Activated CD8-positive, alpha-beta memory T cell treated with anti-CD3 and anti-CD28 coated beads for 1 hour (primary cell): ENCODE data around the gene ISM2.
"Not testable (repeated sequence)": the region's sequence is repeated elsewhere in the genome, so short reads cannot be mapped to it uniquely, and the experiment has no call there.

Source experiments
- DNase-seq, 2 donors: peaks; one replicate each; pipeline ENCODE4 v3.0.0-alpha.2; 2020; ENCODE audit warnings: low read depth in 1 of 2; ENCODE audit errors: extremely low read depth in 1 of 2

Gene ISM2

DNA sequence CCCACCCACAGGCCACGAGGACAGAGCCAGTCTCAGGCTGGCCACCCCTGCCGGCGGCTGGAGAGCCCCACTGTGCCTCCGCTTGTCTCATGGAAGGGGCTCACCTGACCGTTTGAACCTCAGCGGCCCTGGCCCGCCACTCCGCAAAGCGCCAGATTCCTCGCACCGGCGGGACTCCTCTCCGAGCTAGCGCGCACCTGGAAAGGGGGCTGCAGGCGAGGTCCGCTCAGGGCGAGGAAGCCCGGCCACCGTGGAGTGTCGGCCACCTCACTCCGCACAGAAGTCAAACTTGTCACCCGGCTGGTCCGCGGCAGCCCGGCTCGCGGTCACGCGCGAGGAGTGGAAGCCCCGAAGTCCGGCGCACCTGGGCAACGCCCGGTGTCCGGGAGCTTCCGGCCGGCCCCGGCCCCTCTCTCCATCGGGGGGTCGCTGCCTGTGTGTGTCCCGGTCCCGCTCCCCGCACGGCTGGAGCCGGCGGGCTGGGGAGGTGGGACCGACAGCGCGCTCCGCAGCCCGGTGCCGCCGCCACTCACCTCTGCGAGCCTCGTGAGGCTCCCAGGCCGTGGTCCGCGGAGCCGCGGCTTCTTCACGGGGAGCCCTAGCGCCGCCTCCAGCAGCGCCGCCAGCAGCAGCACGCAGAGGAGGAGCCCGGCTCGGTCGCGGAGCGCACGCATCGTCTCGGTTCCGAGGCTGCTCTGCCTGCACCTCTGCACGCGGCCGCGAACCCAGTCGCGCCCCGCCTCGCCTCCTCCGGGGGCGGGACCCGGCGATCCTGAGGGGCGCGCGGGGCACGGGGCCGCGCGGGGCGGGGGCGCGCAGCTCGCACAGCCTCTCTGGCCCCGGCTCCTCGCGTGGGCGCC lies at the start of gene ISM2:
ISM2 (minus strand) TSS at position 697 of the 860 bp plus-strand sequence; CDS start at position 674, 23 bp downstream.
- DNase-seq = peak in 1 of 2 donors; percentile 16

DNA sequence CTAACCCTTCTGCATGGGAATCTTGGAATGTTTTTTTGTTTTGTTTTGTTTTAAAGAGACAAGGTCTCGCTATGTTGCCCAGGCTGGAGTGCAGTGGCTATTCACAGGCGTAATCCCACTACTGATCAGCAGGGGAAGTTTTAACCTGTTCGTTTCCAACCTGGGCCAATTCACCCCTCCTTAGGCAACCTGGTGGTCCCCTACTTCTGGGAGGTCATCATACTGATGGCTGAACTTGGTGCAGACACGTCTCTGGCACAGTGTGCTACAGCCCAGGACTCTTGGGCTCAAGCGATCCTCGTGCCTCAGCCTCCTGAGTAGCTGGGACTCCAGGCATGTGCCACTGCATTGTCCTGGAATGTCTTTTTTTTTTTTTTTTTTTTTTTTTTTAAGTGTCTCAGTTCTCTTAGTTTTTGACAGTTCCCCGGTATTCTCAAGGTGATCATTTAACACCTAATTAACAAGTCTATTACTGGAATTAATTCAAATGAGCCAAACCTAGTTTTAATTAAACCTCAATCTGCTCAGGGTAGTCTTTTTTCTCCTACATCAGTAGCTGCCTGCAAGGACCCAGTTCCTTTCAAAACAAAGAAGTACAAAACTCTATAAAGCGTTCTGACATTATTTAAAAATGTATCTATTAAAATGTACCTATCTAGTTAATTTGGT lies 49.0 kb upstream of the ISM2 start:
- DNase-seq = no peak

DNA sequence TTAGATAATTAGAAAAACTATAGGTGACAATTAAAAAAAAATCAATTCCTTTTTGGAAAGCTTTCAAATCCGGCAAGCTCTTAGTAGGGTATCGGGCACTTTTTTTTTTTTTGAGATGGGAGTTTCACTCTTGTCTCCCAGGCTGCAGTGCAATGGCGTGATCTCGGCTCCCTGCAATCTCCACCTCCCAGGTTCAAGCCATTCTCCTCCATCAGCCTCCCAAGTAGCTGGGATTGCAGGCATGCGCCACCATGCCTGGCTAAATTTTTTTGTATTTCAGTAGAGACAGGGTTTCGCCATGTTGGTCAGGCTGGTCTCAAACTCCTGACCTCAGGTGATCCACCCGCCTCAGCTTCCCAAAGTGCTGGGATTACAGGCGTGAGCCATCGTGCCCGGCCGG lies 46.6 kb upstream of the ISM2 start:
- DNase-seq = not testable (repeated sequence)

DNA sequence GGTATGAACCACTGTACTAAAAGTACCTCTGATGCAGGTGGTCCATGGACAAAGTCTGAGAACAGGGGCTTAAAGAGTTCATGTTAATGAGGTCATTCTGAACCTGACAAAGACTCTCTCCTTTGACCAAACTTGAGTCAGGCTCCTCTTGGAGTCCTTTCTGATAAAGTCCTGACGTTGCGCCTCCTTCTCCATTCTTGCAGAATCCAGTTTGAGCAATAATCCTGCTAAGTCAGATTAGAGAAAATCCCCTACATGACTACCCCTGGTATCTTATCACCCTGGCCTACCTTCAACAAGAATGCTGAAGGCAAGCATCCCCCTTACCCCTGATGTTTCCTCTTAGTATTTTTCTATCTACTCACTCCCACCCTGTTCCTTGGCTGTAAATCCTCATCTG lies 46.0 kb upstream of the ISM2 start:
- DNase-seq = no peak

DNA sequence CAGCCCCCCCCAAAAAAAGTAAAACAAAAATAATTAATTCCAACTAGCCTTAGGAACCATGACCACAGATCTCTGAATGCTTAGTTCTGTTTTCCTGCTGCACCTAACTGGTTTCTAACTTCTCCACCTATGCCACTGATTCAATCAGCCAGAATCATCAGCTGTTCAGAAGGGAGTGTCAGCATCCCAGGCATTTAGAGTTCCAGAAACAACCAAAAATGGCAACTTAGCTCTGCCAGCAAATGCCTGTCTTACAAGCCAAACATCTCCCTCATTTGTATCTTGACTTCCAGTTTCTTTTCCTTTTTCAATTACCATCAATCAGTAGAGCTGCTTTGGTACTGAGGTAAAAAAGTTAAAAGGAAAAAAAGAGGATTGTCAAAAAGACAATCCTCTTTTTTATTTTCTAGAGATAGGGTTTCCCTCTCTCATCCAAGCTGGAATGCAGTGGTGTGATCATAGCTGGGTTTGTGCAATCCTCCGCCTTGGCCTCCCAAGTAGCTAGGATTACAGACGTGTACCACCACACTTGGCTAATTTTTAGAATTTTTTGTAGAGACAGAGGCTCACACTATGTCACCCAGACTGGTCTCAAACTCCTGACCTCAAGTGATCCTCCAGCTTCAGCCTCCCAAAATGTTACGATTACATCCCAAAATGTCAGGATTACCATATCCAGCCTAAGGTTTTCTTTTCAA lies 45.2 kb upstream of the ISM2 start:
- no peak for DNase-seq

DNA sequence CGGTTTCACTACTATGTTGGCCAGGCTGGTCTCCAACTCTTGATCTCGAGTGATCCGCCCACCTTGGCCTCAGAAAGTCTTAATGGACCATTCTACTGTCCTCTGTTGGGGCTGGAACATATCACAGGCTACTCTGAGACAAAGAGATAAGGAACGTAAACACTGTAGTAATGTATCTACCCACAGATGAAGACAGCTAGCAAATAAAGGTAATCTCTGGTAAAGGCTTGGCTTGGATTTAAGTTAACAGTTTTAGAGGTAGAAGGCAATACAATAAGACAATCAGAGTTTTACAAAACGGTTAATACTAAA lies 44.6 kb upstream of the ISM2 start:
- DNase-seq = no peak

DNA sequence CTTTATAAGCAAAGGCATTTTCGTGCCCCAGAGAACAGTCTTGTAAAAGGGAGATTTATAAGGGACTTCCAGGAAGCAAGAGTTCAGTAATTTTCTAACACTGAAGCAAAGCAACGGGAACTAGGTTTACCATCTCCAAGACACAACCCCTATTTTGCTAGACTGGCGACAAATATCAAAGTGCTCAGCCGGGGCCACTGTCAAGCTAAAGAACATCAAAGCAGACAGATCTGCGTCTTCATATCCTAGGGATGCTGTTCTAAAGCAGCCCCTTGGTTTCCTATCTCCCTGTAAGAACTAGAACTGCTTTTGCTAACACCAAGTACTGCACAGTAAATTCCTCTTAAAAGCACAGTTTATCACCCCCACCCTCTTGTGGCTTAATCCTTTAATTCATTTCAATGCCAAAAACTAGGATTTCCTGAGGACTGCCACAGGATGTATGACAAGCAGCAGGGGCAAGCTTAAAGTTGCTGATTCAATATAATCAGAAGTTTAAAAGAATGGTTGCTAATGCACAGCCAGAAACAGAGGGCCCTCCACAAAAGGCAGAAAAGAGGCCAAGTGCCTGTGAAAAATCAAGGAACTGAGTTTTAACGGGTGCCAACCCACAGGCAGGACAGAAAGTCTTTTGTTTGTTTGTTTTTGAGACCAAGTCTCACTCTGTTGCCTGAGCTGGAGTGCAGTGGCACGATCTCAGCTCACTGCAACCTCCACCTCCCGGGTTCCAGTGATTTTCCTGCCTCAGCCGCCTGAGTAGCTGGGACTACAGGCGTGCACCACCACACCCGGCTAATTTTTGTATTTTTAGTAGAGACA lies 44.0 kb upstream of the ISM2 start:
- no peak for DNase-seq

DNA sequence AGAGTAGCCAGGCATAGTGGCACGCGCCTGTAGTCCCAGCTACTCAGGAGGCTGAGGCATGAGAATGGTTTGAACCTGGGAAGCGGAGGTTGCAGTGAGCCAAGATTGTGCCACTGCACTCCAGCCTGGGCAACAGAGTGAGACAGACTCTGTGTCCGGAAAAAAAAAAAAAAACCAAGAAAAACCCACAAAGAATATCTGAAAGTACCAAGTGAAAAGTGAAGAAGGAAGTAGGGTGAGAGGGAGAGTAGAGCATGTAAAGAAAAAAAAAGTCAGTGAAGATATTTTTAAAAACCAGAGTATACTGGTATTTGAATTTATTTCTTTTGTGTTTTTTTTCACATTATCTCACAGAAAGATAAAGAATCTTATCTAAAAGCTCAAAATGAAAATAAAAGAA lies 43.3 kb upstream of the ISM2 start:
- DNase-seq = no peak

DNA sequence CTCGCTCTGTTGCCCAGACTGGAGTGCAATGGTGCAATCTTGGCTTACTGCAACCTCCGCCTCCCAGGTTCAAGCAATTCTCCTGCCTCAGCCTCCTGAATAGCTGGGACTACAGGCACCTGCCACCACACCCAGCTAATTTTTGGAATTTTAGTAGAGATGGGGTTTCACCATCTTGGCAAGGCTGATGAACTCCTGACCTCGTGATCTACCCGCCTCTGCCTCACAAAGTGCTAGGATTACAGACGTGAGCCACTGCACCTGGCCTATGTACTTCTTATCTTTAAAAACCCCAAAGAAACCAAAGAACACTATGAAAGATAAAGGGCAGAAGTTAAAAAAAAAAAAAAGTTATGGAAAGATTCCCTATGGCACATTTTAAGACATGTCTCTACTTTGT lies 38.3 kb upstream of the ISM2 start:
- not testable (repeated sequence) for DNase-seq

DNA sequence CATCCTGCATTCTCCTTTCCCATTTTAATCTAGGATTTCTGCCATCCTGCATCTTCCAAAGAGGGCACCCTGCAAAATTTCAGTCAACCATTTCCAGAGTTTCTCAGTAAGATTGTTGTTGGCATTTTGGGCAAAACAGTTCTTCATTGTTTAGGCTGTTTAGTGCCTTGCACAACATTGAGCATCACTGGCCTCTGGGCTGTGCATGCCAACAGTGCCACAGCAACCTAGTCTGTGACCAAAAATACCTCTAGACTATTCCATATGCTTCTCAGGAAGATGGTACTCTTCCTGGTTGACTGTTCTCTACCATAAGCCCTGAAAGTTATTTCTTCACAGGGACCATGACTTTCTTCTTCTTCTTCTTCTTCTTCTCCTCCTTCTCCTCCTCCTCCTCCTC lies 32.5 kb upstream of the ISM2 start:
- no peak for DNase-seq

DNA sequence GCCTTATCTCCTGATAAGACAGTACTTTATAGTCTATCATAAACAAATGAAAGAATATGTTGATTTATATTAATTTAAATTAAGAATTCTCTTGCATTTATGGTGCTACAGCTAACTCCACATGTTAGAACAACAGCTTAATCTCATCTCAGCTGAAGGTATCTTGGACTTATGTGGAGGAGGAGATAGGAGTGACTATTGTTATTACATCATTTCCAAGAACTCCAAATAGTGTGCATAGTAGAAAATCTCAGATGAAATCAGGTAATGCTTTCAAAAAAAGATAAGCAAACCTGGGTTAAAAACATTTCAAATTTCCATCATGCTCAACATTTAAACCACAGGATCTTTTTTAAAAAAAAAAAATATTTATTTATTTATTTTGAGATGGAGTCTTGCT lies 31.3 kb upstream of the ISM2 start:
- no peak for DNase-seq

DNA sequence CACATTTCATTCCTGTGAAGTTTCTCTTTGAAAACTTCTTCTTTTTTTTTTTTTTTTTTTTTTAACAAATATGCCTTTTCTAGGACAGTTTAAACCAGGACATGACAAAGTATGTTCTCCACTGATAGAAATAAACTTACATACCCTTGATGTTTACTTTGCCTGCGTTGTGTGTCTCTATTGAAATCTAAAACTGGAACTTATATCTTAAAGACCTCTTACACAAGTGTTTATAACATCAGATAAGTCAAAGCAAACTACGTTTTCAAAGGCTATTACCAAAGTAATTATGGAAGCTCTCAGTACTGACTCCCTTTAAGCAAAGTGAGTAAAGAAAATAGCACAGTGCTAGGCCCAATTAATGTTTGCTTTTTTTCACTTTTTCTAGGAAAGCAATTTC lies 30.6 kb upstream of the ISM2 start:
- no peak for DNase-seq

DNA sequence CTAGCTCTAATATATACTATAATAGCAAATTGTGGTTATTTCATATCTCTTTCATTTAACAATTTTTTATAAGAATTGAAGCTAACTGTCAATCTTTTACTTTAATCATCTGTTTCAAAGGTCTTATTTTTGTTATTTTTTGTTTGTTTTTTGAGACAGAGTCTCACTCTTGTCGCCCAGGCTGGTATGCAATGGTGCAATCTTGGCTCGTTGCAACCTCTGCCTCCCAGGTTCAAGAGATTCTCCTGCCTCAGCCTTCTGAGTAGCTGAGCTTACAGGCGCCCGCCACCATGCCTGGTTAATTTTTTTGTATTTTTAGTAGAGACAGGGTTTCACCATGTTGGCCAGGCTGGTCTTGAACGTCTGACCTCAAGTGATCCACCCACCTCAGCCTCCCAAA lies 30.1 kb upstream of the ISM2 start:
- DNase-seq = not testable (repeated sequence)

DNA sequence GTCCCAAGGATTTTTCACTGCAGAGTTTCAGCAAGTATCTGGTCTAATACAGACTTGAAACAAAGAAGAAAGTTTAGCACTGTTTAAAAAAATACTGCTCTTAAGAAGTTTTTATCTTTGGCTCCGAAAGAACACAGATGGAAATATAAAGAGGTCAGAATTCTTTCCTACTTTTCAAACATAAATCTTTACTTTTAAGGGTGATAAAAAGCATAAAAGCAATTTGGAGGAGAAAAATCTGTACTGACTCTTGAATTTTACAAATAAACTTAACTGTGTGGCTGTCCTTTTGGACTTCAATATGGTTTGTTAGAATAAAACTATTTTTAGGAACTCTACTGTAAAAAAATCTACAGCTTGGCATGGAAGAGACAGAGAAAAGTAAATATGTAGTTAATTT lies 27.6 kb upstream of the ISM2 start:
- no peak for DNase-seq

DNA sequence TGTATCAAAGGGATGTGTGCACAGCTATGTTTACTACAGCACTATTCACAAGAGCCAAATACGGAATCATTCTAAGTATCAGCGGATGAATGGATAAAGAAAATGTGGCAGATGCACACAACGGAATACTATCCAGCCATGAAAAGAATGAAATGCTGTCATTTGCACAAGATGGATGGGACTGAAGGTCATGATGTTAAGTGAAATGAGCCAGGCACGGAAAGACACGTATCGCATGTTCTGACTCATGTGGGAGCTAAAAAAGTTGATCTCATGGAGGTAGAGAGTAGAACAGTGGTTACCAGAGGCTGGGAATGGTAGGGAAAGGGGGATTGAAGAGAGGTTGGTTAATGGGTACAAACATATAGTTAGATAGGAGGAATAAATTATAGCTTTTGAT lies 25.9 kb upstream of the ISM2 start:
- DNase-seq = no peak

DNA sequence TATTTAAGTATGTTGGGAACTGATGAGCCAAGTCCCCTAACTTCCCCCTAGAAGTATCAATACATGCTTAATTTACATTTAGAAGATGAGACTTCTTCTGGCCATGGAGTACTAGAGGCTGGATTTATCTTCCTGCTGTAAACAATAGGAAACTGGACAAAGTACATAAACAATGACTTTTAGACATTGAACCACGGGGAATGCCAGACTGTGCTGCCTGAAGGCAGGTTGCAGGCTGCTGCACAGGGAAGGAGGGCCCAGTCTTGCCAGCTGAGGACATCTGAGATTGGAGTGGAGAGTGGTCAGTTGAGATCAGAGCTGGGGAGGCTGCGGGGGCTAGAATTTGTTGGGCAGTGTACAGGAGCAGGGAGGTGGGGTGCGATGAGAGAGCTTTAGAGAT lies 24.5 kb upstream of the ISM2 start:
- DNase-seq = no peak

DNA sequence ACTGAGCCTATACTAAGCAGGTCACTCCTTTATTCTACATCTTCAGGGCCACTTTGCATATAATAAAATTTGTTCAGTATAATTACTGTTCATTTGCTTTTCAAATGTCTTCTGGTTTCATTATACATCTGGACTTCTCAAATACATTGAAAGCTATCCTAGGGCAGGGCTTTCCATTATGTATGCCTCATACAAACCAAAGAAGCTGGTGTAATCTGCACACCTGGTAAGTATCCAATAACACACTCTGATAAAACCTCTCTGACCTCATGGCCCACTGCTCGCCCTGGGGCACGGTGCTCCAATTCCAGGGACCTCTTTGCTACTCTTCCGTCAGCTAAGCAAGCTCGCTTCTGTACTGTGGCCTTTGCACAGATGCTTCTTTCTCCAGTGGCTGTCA lies 21.9 kb upstream of the ISM2 start:
- DNase-seq = no peak

DNA sequence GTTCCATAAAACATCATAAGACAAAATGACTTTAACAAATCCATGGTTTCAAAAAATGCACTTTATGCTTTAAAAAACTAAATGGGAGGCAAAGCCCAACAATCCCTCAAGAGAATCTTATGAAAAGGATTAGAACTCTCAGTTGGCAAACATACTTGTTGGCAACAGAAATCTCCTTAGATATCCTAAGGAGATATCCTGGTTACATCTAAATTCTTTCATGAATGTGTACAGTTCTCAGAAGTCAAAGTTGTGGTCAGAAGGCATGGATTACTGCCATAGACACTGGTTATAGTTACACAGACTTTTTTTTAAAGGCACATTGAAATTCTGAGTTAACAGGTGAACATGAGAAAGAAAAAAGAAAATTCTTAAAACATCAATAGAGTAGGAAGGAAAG lies 17.5 kb upstream of the ISM2 start:
- DNase-seq = no peak

DNA sequence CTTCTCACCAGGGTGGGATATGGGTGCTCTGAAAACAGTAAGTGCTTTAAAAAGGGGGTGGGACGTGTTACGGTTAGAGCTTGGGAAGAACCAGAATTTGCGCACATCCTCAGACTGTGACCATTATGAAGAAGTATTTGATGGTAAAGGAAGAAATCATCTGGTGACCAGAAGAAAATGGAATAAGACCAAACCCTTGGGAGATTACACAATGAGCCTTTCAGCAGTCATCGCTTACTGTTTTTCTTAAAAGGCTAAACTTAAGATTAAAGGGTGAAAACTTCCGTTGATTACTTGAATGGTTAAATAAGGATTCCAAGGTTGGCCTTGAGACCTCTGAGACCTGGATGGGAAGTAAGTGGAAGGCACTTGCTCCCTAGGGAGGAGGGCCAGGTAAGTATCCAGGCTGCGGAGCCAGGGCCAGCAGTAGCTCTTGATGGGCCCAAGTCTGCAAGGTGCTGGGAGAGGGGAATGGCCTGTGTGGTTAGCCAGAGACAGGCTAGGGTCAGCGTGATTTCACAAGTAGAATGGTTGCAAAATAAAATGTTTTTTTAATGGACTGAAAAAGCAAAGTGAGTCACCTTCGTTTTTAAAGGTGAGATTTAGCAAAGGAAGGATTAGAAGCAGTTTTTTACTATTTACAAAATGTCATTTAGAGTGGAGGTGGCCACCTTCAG lies 13.0 kb upstream of the ISM2 start:
- no peak for DNase-seq

DNA sequence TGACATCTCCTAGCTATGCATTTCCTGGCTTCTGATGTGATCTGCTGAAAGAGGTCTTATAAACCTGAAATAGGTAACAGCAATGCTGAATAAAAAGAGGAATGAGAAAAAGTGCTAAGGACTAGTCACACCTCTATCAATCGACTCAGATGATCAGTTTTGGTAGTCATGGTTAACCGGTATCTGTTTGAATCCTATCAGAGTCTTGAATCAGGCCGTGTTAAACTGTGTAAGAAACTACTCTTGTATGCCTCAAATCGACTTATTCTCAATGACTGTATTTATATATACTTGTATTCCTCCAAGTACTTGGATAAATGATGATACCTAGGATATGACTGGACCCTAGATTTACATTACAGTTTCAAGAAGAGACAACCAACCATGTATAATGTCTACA lies 10.8 kb upstream of the ISM2 start:
- no peak for DNase-seq

DNA sequence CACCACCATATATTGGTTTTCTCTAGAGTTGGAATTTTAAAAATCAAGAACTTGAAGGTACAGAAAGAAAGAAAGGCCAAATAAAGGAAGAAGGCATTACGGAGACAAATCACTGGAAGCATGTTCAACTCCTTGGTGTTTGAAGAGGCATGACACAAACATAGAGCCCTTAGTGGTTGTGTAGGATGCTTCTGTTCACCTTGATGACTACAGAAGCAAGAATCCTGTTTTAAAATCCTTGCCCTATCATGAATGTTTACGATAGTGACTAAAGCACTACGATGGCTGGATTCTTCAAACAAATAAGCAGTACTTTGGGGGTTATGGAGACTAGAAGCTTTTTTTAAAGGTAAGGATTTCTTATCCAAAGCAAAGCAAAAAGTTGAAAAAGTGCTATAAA lies 10.3 kb upstream of the ISM2 start:
- no peak for DNase-seq
